HL-60 (cell line): Measurements from ENCODE around the gene TH.

Source experiments
- DNase-seq, 2 experiments: peaks; one replicate each; pipeline ENCODE4 v3.0.0-alpha.2; 2010 to 2020; ENCODE audit warnings: low read depth in 1 of 2, low spot score in 1 of 2
- H3K27ac ChIP-seq: fragments of 250-450 bp; sonication (Bioruptor Pico); replicated peaks from 2 replicates; pipeline ENCODE4 v1.5.1; 2020; ENCODE audit warnings: mild to moderate bottlenecking, moderate library complexity
- H3K27me3 ChIP-seq: fragments of 250-450 bp; sonication (Bioruptor Pico); 2 replicates; pipeline ENCODE4 v1.5.1; 2021; ENCODE audit warnings: mild to moderate bottlenecking, moderate library complexity; ENCODE audit not compliant: insufficient read depth, poor library complexity, severe bottlenecking
- H3K4me3 ChIP-seq: replicated peaks from 2 replicates; pipeline ENCODE4 v1.5.1; 2011; ENCODE audit warnings: mild to moderate bottlenecking, control low read depth, low read length; ENCODE audit not compliant: insufficient read depth
- CTCF ChIP-seq: IDR thresholded peaks from one replicate; pipeline ENCODE4 v1.5.1; 2011; ENCODE audit warnings: low read length, control low read depth, inconsistent platforms; ENCODE audit not compliant: insufficient read depth
- GABPA ChIP-seq: IDR thresholded peaks from 2 replicates; pipeline ENCODE4 v1.6.1; 2012; ENCODE audit warnings: low read depth
- POLR2AphosphoS5 ChIP-seq: IDR thresholded peaks from 2 replicates; pipeline ENCODE4 v1.6.1; 2012; ENCODE audit warnings: low read depth
- REST ChIP-seq: IDR thresholded peaks from 2 replicates; pipeline ENCODE4 v1.6.1; 2012; ENCODE audit warnings: low read depth; ENCODE audit not compliant: insufficient replicate concordance
- SPI1 ChIP-seq: IDR thresholded peaks from 2 replicates; pipeline ENCODE4 v1.6.1; 2012; ENCODE audit warnings: low read depth, mild to moderate bottlenecking, borderline replicate concordance

The TH gene

GRCh38 chr11:2159536-2160413 lies 11.8 kb downstream of the TH start:
- no peak overlapping the region for H3K4me3 ChIP-seq
- no peak for TF ChIP-seq GABPA
- TF ChIP-seq REST: no peak
- TF ChIP-seq POLR2AphosphoS5: no peak
- no peak for TF ChIP-seq CTCF
- TF ChIP-seq SPI1: no peak
- DNase-seq: no peak
- H3K27ac ChIP-seq: no peak overlapping the region
- H3K27me3 ChIP-seq: peaks cover 2% of the 10 kb centered on the region

GRCh38 chr11:2158966-2159365 lies 12.6 kb downstream of the TH start:
- no peak overlapping the region for H3K27ac ChIP-seq
- TF ChIP-seq SPI1: no peak
- no peak for TF ChIP-seq REST
- no peak for TF ChIP-seq POLR2AphosphoS5
- H3K4me3 ChIP-seq: no peak overlapping the region
- peaks cover 2% of the 10 kb centered on the region for H3K27me3 ChIP-seq
- no peak for DNase-seq

- TF ChIP-seq CTCF (no peak), SPI1 (no peak), GABPA (no peak), REST (no peak), POLR2AphosphoS5 (no peak)
- no peak overlapping the region for H3K4me3 ChIP-seq
- peaks cover 2% of the 10 kb centered on the region for H3K27me3 ChIP-seq
- no peak overlapping the region for H3K27ac ChIP-seq
- DNase-seq: no peak
These were observed 13.3 kb downstream of the TH start for GRCh38 chr11:2158296-2158737.
